ENCODE results near the gene TMEM201.

The TMEM201 gene

GRCh38 chr1:9577423-9577822 is 11.3 kb upstream of the TMEM201 start:
- DNase-seq (ENCODE audit: extremely low read depth in 1 of 2, low read depth in 1 of 2), result no peak

GRCh38 chr1:9580942-9581341 is 7.8 kb upstream of the TMEM201 start:
- DNase-seq (ENCODE audit: extremely low read depth in 1 of 2, low read depth in 1 of 2), result no peak

- DNase-seq (ENCODE audit: extremely low read depth in 1 of 2, low read depth in 1 of 2), result no peak
Measured at GRCh38 chr1:9586147-9586766, 2.5 kb upstream of the TMEM201 start.

GRCh38 chr1:9589144-9589718 is 520 bp downstream of the TMEM201 start:
- peak in 1 of 2 donors; percentile 21 for DNase-seq (ENCODE audit: extremely low read depth in 1 of 2, low read depth in 1 of 2)

GRCh38 chr1:9589719-9590157 is 1.0 kb downstream of the TMEM201 start:
- DNase-seq (ENCODE audit: extremely low read depth in 1 of 2, low read depth in 1 of 2), result no peak

GRCh38 chr1:9590201-9590600 is 1.5 kb downstream of the TMEM201 start:
- DNase-seq (ENCODE audit: extremely low read depth in 1 of 2, low read depth in 1 of 2), result no peak

- DNase-seq (ENCODE audit: extremely low read depth in 1 of 2, low read depth in 1 of 2), result no peak
Measured at GRCh38 chr1:9590945-9591668, 2.4 kb downstream of the TMEM201 start.

- DNase-seq (ENCODE audit: extremely low read depth in 1 of 2, low read depth in 1 of 2), result no peak
Measured at GRCh38 chr1:9591669-9592509, 3.2 kb downstream of the TMEM201 start.

GRCh38 chr1:9592510-9593075 is 3.9 kb downstream of the TMEM201 start:
- no peak for DNase-seq (ENCODE audit: extremely low read depth in 1 of 2, low read depth in 1 of 2)

- no peak for DNase-seq (ENCODE audit: extremely low read depth in 1 of 2, low read depth in 1 of 2)
Measured at GRCh38 chr1:9593147-9593491, 4.4 kb downstream of the TMEM201 start.

- no peak for DNase-seq (ENCODE audit: extremely low read depth in 1 of 2, low read depth in 1 of 2)
Measured at GRCh38 chr1:9593492-9594465, 5.1 kb downstream of the TMEM201 start.

- DNase-seq (ENCODE audit: extremely low read depth in 1 of 2, low read depth in 1 of 2), result no peak
Measured at GRCh38 chr1:9594471-9595155, 5.9 kb downstream of the TMEM201 start.

- DNase-seq (ENCODE audit: extremely low read depth in 1 of 2, low read depth in 1 of 2), result no peak
Measured at GRCh38 chr1:9595156-9595967, 6.7 kb downstream of the TMEM201 start.

- no peak for DNase-seq (ENCODE audit: extremely low read depth in 1 of 2, low read depth in 1 of 2)
Measured at GRCh38 chr1:9595968-9596340, 7.2 kb downstream of the TMEM201 start.

GRCh38 chr1:9596415-9597123 is 7.9 kb downstream of the TMEM201 start:
- no peak for DNase-seq (ENCODE audit: extremely low read depth in 1 of 2, low read depth in 1 of 2)

GRCh38 chr1:9597361-9598315 is 8.9 kb downstream of the TMEM201 start:
- DNase-seq (ENCODE audit: extremely low read depth in 1 of 2, low read depth in 1 of 2), result no peak

- no peak for DNase-seq (ENCODE audit: extremely low read depth in 1 of 2, low read depth in 1 of 2)
Measured at GRCh38 chr1:9598316-9598700, 9.6 kb downstream of the TMEM201 start.
